Measurements from ENCODE around the gene DPM1. TPM values are rescaled to one million over a fixed set of nuclear protein-coding genes. Genes with fewer than 3 reads are reported as not detected.
A peak's percentile ranks its signal among the peaks of the same experiment; 100 is the strongest.
"Not testable (repeated sequence)": the region's sequence is repeated elsewhere in the genome, so short reads cannot be mapped to it uniquely, and the experiment has no call there.

The DPM1 gene
- total RNA-seq, 1 donor from 2014 or later = 41.8 TPM

GRCh38 chr20:50980071-50980681 is 21.8 kb upstream of the DPM1 start:
- no peak for DNase-seq (ENCODE audit: low spot score)

GRCh38 chr20:50978533-50978932 is 20.2 kb upstream of the DPM1 start:
- DNase-seq (ENCODE audit: low spot score) = not testable (repeated sequence)

GRCh38 chr20:50977066-50978021 is 19.0 kb upstream of the DPM1 start:
- no peak for DNase-seq (ENCODE audit: low spot score)

- no peak for DNase-seq (ENCODE audit: low spot score)
Measured at GRCh38 chr20:50975701-50976330, 17.5 kb upstream of the DPM1 start.

- DNase-seq (ENCODE audit: low spot score) = no peak
Measured at GRCh38 chr20:50969912-50970311, 11.6 kb upstream of the DPM1 start.

GRCh38 chr20:50969435-50969834 is 11.1 kb upstream of the DPM1 start:
- DNase-seq (ENCODE audit: low spot score) = no peak

GRCh38 chr20:50968289-50968688 is 10.0 kb upstream of the DPM1 start:
- DNase-seq (ENCODE audit: low spot score) = no peak

GRCh38 chr20:50967586-50967985 is 9.3 kb upstream of the DPM1 start:
- DNase-seq (ENCODE audit: low spot score) = no peak

GRCh38 chr20:50959543-50960126 is 1.3 kb upstream of the DPM1 start:
- DNase-seq (ENCODE audit: low spot score) = no peak

- DNase-seq (ENCODE audit: low spot score) = peak; percentile 90
Measured at GRCh38 chr20:50958615-50959542, 547 bp upstream of the DPM1 start, which contains the start of gene MOCS3. MOCS3 (plus strand) TSS chr20:50958818; CDS start chr20:50958843, 25 bp downstream.

- no peak for DNase-seq (ENCODE audit: low spot score)
Measured at GRCh38 chr20:50957276-50957675, 1.1 kb downstream of the DPM1 start.

- DNase-seq (ENCODE audit: low spot score) = no peak
Measured at GRCh38 chr20:50953821-50954220, 4.5 kb downstream of the DPM1 start.

GRCh38 chr20:50953196-50953595 is 5.1 kb downstream of the DPM1 start:
- no peak for DNase-seq (ENCODE audit: low spot score)

GRCh38 chr20:50948132-50948785 is 10.1 kb downstream of the DPM1 start:
- no peak for DNase-seq (ENCODE audit: low spot score)

- DNase-seq (ENCODE audit: low spot score) = no peak
Measured at GRCh38 chr20:50943069-50943468, 15.3 kb downstream of the DPM1 start.

GRCh38 chr20:50933589-50933988 is 24.7 kb downstream of the DPM1 start:
- no peak for DNase-seq (ENCODE audit: low spot score)

- no peak for DNase-seq (ENCODE audit: low spot score)
Measured at GRCh38 chr20:50932691-50933280, 25.5 kb downstream of the DPM1 start.

GRCh38 chr20:50932016-50932485 is 26.3 kb downstream of the DPM1 start:
- DNase-seq (ENCODE audit: low spot score) = no peak

GRCh38 chr20:50931306-50932015 is 26.9 kb downstream of the DPM1 start, which contains the start of gene ADNP:
ADNP (minus strand) TSS chr20:50931437; CDS start chr20:50903996, 27,441 bp downstream.
- DNase-seq (ENCODE audit: low spot score) = peak; percentile 93
